Stimulated activated CD4-positive, alpha-beta T cell treated with anti-CD3 and anti-CD28 coated beads, Interleukin-12 subunit alpha, Interleukin-12 subunit beta, amount 100 ng/mL, for 48 hours (primary cell): ENCODE results near the gene USP37.

Source experiments
- DNase-seq, 3 donors: peaks; one replicate each; pipeline ENCODE4 v3.0.0-alpha.2; 2020; ENCODE audit warnings: low read depth in 2 of 3, low spot score in 1 of 3

Gene USP37

DNA sequence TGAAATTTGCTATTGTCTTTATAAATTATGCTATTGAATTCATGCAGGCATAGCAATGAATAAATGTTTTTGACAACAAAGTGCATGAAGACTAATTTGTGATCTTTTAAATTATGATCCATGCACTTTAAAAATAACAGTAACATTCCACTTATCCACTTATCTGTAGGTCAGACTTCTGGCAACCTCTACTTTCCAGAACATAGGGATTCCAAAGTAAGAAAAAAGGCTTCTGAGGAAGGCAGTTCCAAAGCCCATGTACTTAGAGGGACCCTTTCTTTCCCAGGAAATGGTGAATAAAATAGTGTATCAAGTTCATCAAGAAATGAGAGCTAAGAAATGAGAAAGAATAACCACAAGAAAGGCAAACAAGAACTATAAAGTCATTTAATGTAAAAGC lies 90.9 kb downstream of the USP37 start:
- no peak for DNase-seq

- DNase-seq, result no peak
Observed at GRCh38 chr2:218476676-218477075, 91.5 kb downstream of the USP37 start.

DNA sequence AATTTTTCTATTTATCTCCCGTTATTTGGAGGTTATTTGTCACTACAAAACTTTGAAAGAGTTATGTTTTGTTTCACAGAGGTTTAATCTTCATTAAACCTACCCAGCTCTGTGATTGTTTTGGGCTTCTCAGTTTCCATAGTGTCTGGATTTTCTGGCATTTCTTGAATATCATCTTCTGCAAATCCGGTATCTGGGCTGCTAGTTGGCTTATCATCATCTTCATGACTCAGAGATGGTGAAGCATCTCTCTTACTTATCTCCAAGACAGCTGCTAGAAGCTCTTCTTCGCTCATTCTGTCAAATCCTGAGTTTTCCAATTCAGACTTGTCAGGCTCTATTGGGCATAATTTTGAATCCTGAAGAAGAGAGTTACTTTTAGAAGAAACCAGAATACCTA lies 93.6 kb downstream of the USP37 start:
- DNase-seq, result no peak

DNA sequence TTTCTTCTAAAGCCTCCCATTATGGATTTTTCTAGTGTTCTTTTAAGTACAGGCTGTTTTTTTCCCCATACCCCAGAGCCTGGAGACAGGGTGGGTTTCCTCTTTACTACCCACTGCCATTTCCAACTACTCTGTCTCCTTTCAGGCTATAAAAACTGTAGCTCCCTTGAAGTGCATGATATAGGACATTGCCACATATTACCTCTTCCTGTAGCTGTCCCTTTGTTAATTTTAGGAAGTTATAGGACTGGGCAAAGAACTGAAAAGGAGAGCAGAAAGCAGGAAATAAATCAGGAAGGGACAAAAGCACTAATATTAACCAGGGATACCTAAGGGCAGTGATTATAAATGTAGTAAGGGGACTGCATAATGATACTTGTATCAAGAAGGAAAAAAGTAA lies 95.2 kb downstream of the USP37 start:
- DNase-seq, result no peak

GRCh38 chr2:218471982-218472381 lies 96.2 kb downstream of the USP37 start:
- DNase-seq, result no peak

GRCh38 chr2:218471036-218471435 lies 97.1 kb downstream of the USP37 start:
- DNase-seq, result no peak

DNA sequence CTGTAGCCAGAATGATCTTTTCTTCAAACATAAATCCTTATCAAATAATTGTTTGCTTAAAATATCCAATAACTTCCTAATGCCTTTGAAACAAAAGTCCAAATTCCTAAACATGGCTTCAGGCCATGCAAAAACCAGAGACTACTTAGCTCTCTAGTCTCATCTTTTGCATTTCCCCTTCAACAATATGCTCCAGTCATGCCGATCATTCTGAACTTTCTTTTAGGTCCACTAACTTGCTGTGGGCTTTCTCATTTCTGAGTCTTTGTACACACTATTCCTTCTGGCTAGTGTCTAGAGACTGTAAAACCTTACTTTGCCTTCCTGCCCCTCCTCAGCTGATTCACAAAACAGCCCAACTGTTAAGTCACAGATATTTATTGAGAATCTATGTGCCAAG lies 97.7 kb downstream of the USP37 start:
- no peak for DNase-seq

DNA sequence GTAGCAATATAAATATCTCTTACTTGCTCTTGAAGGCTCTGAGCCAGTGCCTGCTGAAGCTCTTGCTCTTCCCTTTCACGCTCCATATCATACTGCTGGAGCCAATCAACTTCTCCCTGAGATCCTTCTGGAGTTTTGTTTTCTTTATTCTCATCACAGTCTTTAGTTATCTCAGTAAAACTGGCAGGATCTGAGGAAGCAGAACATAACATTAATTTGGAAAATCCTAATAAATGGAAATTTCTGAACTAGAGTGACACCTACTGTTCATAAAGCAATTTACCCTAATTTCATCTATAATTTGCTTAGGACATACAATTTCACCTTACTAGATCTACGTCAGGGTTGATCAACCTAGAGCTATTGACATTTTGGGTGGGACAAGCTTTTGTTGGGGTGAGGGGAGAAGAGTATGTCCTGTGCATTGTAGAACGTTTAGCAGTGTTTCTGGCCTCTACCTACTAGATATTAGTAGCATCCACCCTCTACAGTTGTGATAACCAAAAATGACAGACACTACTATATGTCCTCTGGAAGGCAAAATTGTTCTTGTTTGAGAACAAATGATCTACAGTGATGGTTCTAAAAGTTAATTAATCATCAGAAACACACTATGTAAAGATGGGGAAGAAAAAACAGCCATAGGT lies 102.0 kb downstream of the USP37 start:
- no peak for DNase-seq

DNA sequence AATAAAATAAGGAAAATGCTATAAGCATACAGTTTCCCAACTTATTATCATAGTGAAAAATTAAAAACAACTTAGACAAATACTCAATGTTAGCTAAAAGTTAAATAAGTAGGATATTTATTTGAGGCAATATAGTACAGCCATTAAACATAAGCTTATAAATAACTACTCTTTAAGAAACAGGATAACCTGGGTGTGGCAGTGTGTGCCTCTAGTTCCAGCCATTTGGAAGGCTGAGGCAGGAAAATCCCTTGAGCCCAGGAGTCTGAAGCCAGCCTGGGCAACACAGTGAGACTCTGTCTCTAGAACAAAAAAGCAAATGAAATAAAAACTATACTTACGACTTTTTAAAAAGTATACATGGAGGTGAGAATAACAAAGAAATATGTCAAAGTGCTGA lies 109.6 kb downstream of the USP37 start:
- DNase-seq, result no peak

GRCh38 chr2:218456849-218457248 lies 111.3 kb downstream of the USP37 start:
- no peak for DNase-seq

DNA sequence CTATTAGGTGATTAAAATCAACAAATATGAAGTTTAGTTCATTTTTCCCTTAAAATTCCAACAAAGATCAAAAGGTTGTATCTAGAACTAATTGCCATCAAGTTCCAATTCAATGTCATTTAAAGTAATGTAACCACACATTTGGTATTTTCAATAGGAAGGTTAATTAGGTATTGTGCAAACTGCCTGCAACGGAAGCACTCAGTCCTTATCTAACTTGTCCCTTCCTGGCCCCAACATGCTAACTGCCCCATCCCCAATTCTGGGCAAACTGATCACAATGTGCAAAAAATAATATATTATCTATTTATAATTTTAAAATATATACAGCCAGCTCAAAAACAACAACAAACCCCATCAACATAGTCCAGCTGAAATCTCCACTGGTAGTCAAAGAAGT lies 116.1 kb downstream of the USP37 start:
- no peak for DNase-seq

DNA sequence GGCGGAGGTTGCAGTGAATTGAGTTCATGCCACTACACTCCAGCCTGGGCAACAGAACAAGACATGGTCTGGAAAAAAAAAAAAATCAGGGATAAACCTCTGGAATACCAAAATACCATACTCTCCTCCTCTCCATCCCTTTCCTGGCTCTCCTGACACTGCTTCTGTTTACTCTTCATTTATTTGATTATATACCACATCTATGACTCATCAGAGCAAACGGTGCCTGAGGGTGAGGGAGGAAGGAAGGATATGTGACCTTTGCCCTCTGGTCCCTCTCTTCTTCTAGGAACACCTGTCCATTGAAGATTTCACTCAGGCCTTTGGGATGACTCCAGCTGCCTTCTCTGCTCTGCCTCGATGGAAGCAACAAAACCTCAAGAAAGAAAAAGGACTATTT lies 119.2 kb downstream of the USP37 start:
- DNase-seq, result no peak

DNA sequence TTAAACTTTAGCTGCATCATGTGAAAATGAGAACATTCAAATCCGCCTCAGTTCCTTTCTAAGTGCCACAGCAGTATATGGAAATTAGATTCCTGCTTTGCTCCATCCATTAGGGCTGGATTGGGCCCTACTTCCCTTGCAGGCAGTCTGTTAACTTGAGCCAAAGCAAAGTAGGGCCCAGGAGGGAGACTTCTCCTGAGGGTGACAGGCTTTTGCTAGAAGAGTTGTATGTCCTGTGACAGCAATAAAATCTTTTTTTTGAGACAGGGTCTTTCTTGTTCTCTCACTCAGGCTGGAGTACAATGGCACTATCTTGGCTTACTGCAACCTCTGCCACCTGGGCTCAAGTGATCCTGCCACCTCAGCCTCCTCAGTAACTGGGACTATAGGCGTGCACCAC lies 121.1 kb downstream of the USP37 start:
- no peak for DNase-seq

- DNase-seq, result no peak
Observed at GRCh38 chr2:218446547-218446946, 121.6 kb downstream of the USP37 start.

GRCh38 chr2:218445602-218446001 lies 122.5 kb downstream of the USP37 start:
- DNase-seq, result no peak

DNA sequence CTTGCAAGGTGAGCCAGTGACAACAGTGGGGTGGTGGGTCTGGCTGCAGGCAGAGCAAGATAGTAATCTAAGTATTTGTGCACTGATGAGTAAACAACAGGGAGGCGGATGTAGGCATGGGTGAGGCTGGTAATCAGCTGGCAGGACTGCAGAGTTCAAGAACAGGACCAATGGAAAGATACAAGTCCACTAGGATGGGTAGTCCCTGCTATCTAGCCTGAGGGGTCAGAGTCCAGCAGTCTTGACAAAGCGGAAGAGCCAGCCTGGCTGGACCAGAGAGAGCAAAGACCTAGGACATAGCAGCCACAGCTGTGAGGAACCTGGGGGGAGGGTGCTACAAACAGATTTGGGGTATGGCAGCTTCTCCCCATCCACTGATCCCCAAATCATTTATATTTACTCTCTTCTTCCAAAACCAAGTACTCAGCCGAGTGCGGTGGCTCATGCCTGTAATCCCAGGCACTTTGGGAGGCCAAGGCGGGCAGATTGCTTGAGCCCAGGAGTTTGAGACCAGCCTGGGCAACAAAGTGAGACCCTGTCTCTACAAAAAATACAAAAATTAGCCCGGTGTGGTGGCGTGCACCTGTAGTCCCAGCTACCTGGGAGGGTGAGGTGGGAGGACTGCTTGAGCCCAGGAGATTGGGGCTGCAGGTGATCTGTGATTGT lies 123.3 kb downstream of the USP37 start:
- no peak for DNase-seq

- no peak for DNase-seq
Observed at GRCh38 chr2:218438596-218438995, 129.6 kb downstream of the USP37 start.

DNA sequence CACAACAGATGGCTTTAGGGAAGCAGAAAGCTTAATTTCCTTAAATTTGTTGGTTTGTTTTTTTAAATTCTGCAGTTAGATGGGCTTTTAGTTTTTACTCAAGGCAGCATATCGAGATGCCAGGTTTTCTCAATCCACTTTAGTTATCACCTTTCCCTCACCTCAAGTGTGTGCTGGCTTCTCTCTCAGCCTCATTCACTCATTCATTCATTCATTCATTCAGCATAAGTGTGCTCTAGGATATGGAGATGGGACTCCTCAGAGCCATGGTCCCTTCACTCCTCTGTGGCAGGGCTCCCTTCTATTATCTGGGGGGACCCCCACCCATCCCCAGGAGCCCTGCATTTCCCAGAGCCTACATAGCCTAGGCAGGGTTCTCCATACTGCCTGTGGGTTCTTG lies 130.2 kb downstream of the USP37 start:
- DNase-seq, result no peak

DNA sequence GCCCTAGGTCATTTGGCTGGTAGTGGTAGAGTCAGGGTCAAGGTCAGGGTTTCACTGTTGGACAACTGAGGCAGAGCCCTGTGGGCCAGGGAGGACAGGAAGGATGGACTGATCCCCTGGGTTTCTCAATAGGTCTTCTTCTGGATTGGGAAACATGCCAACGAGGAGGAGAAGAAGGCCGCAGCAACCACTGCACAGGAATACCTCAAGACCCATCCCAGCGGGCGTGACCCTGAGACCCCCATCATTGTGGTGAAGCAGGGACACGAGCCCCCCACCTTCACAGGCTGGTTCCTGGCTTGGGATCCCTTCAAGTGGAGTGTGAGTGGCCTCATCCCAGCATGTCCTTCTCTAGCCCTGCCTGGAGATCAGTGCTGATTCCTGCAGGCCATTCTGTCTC lies 131.2 kb downstream of the USP37 start:
- no peak for DNase-seq

DNA sequence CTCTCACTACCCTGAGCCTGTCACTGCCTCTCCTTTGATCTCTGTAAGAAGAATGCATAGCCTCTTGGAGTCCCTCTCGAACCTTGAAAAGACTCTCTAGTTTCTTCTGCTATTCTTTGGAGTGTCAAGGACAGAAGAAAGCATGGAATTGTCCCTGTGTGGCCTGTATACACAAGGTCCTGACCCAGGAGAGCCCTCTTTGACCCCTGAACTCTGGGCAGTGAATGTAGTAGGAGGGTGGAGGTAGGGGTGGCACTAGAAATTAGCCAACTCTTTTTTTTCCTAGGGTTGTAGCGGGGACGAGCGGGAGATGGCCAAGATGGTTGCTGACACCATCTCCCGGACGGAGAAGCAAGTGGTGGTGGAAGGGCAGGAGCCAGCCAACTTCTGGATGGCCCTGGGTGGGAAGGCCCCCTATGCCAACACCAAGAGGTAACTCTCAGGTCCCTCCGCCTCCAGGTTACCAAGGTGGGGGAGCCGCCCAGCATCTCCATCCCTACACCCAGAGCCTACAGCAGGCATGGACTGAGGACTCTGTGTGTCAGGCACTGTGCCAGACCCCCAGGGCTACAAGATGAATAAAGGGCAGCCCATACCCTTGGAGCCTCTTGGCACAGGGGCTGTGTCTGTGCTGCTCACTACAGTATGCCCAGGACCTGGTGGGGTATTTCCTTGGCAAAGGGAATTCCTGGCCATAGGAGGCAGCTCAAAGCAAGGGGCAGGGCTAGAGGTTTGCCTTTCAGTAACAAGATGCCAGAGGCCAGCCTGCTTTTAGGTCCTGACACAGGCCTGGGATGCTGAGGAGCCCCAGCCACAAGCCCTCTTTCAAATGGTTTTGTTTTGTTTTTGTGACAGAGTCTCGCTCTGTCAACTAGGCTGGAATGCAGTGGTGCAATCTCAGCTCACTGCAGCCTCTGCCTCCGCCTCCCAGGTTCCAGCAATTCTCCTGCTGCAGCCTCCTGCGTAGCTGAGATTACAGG lies 132.9 kb downstream of the USP37 start:
- DNase-seq, result no peak

DNA sequence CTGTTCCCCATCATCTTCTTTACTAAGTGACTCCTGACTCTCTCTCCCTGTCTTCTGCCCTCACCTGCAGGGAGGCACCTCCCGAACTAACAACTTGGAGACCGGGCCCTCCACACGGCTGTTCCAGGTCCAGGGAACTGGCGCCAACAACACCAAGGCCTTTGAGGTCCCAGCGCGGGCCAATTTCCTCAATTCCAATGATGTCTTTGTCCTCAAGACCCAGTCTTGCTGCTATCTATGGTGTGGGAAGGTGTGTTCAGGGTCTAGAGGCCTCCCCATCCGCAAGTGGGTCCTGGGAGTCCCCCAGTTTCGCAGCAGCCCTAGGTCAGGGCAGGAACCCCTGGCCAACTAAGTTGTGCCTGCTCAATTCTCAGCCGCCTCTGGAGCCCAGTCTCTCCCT lies 133.7 kb downstream of the USP37 start:
- DNase-seq, result no peak
